Globus pallidus (tissue), 1 donor: ENCODE measurements around the gene FARSB.
"Not testable (repeated sequence)": the region's sequence is repeated elsewhere in the genome, so short reads cannot be mapped to it uniquely, and the experiment has no call there.

ENCODE experiments used
- DNase-seq: peaks from one replicate; pipeline ENCODE4 v3.0.0-alpha.2; 2015; ENCODE audit warnings: low spot score

Gene FARSB

DNA sequence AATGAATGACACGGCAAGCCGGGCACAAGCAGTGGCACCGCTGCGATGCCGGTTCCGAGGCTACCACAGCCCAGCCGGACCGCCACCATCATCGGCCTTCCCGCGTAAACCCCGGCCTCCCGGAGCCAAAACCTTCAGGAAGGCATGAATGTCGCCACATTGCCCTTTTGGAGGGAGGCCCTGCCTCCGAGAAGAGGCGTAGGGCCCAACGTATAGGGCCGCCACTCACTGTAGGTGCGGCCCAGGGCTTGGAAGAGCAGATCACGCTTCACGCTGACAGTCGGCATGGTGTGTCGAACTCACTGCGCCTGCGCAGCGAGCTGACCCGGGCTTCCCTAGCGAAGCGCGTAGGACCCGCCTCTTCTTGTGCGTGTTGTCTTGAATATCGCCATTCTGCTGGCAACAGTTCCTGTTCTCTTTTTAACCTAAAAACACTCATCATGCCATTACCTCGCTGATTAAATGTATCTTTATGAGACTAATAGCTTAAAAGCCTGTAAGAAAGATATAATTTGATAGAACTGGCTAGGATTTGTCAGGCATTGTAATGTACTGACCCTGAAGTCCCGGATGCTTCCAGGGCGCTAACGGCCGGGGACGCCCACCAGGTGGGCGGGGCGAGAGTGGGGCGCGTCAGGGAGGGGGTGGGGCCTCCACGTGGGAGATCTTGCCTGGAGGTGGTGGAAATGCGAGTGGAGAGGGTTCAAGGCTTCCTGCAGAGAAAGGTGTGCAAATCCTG lies at the start of gene FARSB:
Gene FARSB, minus strand, starts transcription at position 306 of the 739 bp plus-strand sequence. Its CDS starts 19 bp downstream, at position 287.
- DNase-seq = peak; percentile 95

DNA sequence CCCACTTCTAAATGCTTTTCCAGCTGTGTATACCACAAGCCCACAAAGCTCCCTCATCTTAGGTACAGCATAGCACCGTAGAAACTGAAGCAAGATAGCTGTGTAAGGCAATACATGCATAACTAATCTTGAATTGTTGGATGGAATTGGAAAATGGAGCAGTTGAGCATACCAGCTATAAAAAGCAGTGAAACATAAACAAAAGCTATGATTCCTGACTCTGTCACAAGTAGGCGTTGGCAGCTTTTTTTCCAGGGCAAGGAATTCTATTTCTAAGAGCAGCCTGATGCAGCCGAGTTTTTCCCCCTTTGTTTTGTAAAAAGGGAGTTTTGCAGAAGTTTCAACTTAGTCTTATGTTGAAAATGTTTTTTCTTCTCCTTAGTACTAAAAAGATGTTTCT lies 48.0 kb upstream of the FARSB start:
- DNase-seq = no peak

DNA sequence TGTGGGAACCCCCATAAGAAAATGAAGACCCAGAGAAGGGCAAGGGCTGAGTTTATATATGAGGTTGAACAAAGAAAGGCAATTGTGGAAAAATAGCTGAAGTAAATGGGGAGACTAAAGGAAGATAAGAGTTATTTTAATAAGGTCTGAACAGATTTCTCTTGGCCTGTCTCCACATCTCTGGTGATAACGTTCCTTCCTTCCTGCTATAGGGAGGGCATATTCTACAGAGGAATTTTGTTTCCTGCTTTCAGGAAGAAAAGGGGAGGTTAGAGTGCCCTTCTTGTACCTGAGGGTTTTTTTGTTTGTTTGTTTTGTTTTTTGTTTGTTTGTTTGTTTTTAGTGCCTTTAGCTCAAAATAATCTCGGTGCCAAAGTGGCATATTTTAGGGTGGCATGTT lies 47.2 kb upstream of the FARSB start:
- DNase-seq = no peak

GRCh38 chr2:222701721-222702131 lies 45.8 kb upstream of the FARSB start:
- DNase-seq = no peak

DNA sequence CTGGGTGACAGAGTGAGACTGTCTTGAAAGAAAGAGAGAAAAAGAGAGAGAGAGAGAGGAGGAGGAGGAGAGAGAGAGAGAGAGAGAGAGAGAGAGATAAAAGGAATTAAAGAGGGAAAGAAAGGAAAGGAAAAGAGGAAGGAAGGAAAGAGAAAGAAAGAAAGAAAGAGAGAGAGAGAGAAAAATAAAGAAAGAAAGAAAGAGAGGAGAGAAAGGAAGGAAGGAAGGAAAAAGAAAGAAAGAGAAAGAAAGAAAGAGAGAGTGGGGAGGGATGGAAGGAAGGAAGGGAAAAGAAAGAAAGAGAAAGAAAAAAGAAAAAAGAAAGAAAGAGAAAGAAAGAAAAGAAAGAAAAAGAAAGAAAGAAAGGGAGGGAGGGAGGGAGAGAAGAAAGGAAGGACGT lies 45.3 kb upstream of the FARSB start:
- no peak for DNase-seq

- no peak for DNase-seq
Measured at GRCh38 chr2:222698276-222698675, 42.4 kb upstream of the FARSB start.

DNA sequence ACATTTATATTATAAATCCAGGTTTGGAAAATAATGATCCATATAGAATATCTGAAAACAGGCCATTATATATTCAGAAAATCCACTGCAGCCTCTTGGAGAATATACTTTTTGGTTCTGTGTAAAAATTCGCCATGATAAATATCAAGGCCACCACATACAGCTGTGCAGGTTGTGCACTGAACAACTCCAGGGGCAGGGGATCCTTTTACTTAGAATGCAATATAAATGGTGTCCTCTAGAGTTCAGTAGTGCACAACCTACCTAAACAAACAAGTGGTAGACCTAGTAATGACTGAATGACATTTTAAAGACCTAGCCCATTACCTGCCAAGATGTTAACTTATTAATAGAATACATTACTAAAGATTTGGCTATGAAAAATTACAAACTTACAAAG lies 37.9 kb upstream of the FARSB start:
- DNase-seq = no peak

- DNase-seq = not testable (repeated sequence)
Measured at GRCh38 chr2:222693413-222693812, 37.5 kb upstream of the FARSB start.

DNA sequence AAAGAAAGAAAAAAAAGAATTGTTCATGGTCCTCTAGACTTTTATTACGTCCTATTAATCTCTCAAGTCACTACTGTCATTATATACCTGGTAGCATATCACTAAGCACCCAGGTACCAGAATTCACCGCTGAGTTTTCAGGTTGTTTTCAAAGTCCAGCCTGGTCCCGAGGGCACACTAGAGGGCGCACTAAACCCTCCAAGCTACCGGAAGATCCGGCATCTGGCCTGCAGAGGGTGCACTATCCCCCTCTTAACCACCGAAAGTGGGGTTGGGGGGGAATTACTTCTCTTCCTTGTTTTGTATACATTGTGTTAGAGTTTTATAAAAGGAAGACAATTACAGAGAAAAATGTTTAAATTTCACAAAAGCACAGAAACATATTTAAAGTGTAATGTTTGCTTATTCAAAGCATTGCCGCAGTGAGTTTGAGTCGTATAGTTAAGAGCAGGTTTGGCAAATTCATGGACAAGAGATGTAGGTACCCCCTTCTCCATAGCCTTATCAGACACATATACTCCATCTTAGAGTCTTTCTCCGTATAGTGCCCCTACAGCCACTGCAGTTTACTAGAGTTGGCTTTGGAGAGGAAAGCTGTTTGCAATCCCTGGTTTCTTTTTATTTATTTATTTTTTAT lies 34.8 kb upstream of the FARSB start:
- DNase-seq = peak; percentile 62

DNA sequence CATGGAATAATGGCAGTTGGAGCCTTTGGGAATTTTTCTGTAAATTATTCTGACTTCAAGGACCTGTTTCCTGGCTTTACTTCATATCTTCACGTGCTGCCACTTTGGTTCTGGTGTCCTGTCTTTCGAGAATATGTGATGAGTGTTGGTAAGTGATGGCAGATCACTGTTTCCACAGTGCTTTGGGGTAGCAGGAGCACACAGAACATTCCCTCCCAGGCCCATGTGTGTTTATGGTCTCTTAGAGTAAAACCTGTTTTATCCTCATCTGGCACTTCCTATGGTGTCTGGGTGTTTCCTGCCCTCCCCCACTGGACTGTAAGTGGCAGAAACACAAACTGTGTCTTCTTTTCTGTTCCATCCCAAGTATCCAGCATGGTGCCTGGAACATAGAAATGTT lies 33.4 kb upstream of the FARSB start:
- no peak for DNase-seq

GRCh38 chr2:222688917-222689316 lies 33.0 kb upstream of the FARSB start:
- no peak for DNase-seq

- no peak for DNase-seq
Measured at GRCh38 chr2:222686086-222686750, 30.3 kb upstream of the FARSB start.

DNA sequence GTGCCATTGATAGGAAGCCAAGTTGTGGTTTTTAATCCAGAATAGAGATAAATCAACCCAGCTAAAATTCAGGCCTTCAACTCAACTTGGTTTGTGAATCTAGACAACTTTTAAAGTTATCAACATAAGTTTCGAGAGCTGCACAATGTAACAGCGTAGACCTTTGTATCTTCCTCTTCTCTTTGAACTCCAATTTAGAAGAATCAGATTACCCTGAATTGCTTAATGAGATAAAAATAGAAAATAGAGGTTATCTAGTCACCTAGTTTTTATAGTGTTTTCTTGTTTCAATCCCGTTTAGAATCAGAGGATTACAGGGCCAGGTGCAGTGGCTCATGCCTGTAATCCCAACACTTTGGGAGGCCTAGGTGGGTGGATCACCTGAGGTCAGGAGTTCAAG lies 27.9 kb upstream of the FARSB start:
- no peak for DNase-seq

- no peak for DNase-seq
Measured at GRCh38 chr2:222677981-222678380, 22.1 kb upstream of the FARSB start.

DNA sequence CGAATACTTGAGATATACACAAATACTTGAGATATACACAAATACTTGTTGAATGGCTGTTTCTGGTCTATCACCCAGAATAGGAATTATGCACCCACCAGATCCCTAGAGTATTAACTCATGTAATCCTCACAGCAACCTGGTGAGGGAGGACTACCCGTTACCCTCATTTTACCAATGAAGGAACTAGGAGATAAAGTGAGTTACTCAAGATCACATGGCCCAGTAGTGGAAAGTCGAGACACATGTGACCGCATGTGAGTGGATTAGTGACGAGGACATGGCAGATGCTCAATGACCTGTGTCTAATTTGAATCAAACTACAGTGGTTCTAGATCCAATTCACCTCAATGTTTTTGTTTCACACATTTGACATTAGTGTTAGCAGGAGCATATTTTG lies 18.0 kb upstream of the FARSB start:
- no peak for DNase-seq

DNA sequence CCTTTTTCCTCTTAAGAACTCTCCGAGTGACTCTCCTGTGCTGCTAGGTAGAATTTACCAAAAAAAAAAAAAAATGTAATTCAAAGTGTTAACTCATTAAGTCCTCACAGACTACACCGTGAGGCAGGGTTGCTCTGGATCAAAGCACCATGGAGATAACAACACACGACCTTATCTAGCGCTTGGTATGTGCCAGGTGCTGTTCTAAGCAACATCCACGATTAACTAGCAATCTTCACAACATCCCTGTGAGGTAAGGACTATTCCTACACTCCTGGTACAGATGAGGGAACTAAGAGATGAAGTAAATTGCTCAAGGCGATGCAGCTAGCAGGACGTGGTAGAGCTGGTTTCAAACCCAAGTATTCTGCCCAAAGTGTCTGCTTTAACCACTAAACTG lies 17.4 kb upstream of the FARSB start:
- no peak for DNase-seq

GRCh38 chr2:222672068-222672401 lies 16.1 kb upstream of the FARSB start:
- DNase-seq = no peak

GRCh38 chr2:222671259-222672067 lies 15.6 kb upstream of the FARSB start, which contains the start of gene MOGAT1:
MOGAT1 (plus strand) TSS chr2:222671658; CDS start chr2:222671786, 128 bp downstream.
- DNase-seq = peak; percentile 51

DNA sequence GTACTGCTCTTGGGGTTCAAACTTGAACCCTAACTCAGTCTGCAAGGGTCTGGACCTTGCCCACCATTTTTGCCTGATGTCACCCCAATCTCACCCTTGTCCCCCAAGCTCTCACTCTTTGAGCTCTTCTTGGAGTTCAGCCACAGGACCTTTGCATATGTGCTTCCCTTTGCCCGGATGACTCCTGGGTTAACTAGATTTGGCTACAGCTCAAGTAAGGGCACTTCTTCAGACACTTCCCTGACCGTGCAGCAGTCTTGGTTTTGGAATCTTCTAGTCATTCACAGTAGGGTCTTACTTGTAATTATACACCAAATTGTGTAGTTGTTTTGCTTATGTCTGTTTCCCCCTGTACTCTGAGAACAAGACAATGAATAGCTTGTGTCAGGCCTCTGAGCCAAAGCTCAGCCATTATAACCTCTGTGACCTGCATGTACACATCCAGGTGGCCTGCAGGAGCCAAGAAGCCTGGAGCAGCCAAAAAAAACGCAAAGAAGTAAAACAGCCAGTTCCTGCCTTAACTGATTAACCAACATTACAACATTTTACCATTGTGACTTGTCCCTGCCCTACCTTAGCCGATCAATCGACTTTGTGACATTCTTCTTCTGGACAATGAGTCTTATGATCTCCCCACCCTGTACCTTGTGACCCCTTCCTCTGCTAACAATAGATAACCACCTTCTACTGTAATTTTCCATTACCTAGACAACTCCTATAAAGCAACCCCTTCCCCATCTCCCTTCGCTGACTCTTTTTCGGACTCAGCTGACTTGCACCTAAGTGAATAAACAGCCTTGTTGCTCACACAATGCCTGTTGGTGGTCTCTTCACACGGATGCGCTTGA lies 14.5 kb upstream of the FARSB start:
- no peak for DNase-seq

DNA sequence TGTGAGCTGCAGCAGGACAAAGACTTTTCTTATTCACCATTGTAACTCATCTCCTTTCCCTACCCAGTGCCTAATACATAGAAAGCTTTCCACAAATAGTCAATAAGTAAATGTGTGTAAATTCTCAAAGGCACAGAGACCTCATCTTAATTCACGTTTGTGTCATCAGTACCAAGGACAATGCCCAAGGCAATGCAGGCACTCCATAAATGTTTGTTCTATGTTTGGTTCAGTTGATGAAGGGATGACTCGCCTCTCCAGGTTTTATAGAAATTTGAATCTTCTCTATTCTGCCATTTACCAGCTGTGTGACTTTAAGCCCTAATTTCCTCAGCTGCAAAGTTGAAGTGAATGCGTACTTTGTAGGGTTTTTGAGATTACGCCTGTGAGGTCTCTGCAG lies 13.5 kb upstream of the FARSB start:
- DNase-seq = no peak

GRCh38 chr2:222668494-222669154 lies 12.7 kb upstream of the FARSB start:
- DNase-seq = no peak
